Measurements from ENCODE around the gene SETD1A. TPM values are rescaled to one million over a fixed set of nuclear protein-coding genes. Genes with fewer than 3 reads are reported as not detected.

Gene SETD1A
- total and polyA plus RNA-seq, 9 of the 15 experiments (the other 6 are each of a cell fraction or from before 2014, with no cell fraction given), result 0.08 to 36.0 (median 4.2) TPM

DNA sequence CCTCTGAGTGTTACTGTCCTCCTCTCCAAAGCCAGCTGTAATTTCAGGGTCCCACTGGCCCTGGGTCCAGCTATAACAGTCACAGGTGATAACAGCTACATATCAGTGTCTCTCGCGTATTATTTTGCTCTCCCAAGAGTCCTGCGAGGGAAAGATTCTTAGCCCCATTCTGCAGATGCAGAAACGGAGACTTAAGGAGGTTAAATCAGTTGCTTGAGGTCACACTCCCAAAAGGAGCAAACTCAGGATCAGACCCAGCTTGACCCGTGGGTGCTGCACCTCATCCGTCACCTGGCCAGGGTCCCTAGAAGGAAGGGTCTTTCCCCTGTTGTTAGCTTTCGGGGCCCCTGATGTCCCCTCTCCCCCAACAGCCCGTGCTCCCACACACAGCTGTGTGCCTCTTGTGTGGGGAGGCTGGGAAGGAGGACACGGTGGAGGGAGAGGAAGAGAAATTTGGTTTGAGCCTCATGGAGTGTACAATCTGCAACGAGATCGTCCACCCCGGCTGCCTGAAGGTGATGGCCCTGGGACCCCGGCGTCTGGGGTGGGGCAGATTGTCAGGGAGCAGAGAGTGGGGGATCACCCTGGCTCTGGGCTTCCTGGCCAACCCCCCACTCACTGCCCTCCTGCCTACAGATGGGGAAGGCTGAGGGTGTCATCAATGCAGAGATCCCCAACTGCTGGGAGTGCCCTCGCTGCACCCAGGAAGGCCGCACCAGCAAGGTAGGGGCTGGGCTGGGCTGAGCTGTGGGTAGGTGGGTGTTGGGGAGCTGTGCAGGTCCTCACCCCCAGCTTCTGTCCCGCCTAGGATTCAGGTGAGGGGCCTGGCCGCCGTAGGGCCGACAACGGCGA lies 30.4 kb upstream of the SETD1A start:
- CTCF ChIA-PET (ENCODE audit: low intra/inter-chr PET ratio), result no interaction called here
- WGBS (ENCODE audit: insufficient coverage, low coverage, missing lambda C conversion rate), result 76% methylated on average over 14 of the region's 22 CpGs
- H3K27ac ChIP-seq (ENCODE audit: extremely low read depth, low read depth, low read length), result peak overlapping the region; percentile 16; the same call in 2 of the 3 replicates
- H3K27me3 ChIP-seq (ENCODE audit: control insufficient read depth in 2 of 2, insufficient read depth in 2 of 2, low read length in 2 of 2), result no peaks in the 10 kb centered on the region; a peak in 1 of 5 replicates
- peaks cover 3% of the 10 kb centered on the region for H3K9me1 ChIP-seq (ENCODE audit: control insufficient read depth, insufficient read depth, low read length)
- in situ Hi-C loops (cut with MboI), result no loop called here
- H3K4me1 ChIP-seq (replicated peaks in 1 of 2; ENCODE audit: control insufficient read depth in 2 of 2, insufficient read depth in 2 of 2, low read length in 2 of 2), result peaks cover 0 to 49% of the 10 kb centered on the region in 2 experiments; a peak in 3 of 5 replicates
- peak; percentile 69 for TF ChIP-seq ESRRA (IDR thresholded peaks at IDR 0.05; ENCODE audit: borderline replicate concordance, low read depth)
- TF ChIP-seq, protein P1, sequence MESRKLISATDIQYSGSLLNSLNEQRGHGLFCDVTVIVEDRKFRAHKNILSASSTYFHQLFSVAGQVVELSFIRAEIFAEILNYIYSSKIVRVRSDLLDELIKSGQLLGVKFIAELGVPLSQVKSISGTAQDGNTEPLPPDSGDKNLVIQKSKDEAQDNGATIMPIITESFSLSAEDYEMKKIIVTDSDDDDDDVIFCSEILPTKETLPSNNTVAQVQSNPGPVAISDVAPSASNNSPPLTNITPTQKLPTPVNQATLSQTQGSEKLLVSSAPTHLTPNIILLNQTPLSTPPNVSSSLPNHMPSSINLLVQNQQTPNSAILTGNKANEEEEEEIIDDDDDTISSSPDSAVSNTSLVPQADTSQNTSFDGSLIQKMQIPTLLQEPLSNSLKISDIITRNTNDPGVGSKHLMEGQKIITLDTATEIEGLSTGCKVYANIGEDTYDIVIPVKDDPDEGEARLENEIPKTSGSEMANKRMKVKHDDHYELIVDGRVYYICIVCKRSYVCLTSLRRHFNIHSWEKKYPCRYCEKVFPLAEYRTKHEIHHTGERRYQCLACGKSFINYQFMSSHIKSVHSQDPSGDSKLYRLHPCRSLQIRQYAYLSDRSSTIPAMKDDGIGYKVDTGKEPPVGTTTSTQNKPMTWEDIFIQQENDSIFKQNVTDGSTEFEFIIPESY (CRISPR knock-in tag; IDR thresholded peaks at IDR 0.05), result peak; percentile 82; the same call in 1 of the 2 replicates
- TF ChIP-seq, protein P2, sequence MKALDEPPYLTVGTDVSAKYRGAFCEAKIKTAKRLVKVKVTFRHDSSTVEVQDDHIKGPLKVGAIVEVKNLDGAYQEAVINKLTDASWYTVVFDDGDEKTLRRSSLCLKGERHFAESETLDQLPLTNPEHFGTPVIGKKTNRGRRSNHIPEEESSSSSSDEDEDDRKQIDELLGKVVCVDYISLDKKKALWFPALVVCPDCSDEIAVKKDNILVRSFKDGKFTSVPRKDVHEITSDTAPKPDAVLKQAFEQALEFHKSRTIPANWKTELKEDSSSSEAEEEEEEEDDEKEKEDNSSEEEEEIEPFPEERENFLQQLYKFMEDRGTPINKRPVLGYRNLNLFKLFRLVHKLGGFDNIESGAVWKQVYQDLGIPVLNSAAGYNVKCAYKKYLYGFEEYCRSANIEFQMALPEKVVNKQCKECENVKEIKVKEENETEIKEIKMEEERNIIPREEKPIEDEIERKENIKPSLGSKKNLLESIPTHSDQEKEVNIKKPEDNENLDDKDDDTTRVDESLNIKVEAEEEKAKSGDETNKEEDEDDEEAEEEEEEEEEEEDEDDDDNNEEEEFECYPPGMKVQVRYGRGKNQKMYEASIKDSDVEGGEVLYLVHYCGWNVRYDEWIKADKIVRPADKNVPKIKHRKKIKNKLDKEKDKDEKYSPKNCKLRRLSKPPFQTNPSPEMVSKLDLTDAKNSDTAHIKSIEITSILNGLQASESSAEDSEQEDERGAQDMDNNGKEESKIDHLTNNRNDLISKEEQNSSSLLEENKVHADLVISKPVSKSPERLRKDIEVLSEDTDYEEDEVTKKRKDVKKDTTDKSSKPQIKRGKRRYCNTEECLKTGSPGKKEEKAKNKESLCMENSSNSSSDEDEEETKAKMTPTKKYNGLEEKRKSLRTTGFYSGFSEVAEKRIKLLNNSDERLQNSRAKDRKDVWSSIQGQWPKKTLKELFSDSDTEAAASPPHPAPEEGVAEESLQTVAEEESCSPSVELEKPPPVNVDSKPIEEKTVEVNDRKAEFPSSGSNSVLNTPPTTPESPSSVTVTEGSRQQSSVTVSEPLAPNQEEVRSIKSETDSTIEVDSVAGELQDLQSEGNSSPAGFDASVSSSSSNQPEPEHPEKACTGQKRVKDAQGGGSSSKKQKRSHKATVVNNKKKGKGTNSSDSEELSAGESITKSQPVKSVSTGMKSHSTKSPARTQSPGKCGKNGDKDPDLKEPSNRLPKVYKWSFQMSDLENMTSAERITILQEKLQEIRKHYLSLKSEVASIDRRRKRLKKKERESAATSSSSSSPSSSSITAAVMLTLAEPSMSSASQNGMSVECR (CRISPR knock-in tag; IDR thresholded peaks at IDR 0.05), result no peak
- TF ChIP-seq TAF7 (tag; IDR thresholded peaks at IDR 0.05), result no peak
- no peak for TF ChIP-seq ZNF830 (CRISPR knock-in tag; IDR thresholded peaks at IDR 0.05)
- BruUV-seq (replicated peaks), result no TSS peak
- H3K9me3 ChIP-seq (replicated peaks; ENCODE audit: control insufficient read depth, insufficient read depth, low read depth, low read length), result no peaks in the 10 kb centered on the region
- H3K79me2 ChIP-seq (ENCODE audit: control insufficient read depth, insufficient read depth, low read length), result peaks cover 13% of the 10 kb centered on the region
- peak overlapping the region in 1 of 2 experiments; percentile 54; a peak in 2 of 4 replicates for H3K9ac ChIP-seq (ENCODE audit: insufficient read depth in 1 of 2, low read depth in 2 of 2, low read length in 2 of 2)
- H2AFZ ChIP-seq (ENCODE audit: low read depth, low read length), result no peak overlapping the region
- FAIRE-seq (no peak), ATAC-seq (no peak), DNase-seq (ENCODE audit: extremely low read depth in 1 of 4, low spot score in 3 of 4) (no peak)
- POLR2A ChIA-PET, result interaction anchor here (0.6 to 1.3 kb wide), 6 partner anchors 8 to 253 kb away, joined by 3 to 4 read pairs (median 3); partner anchors contain the start of gene FUS
- peaks cover 56% of the 10 kb centered on the region; the same call in 2 of the 3 replicates for H3K36me3 ChIP-seq (ENCODE audit: control insufficient read depth, insufficient read depth, low read length)
- no peak overlapping the region for H3K4me2 ChIP-seq (ENCODE audit: insufficient read depth, low read length)
- no peak overlapping the region for H3K4me3 ChIP-seq
- intact Hi-C loops (cut with micrococcal nuclease), result no loop called here
- H4K20me1 ChIP-seq (replicated peaks; ENCODE audit: control insufficient read depth, insufficient read depth, low read length), result peaks cover 3% of the 10 kb centered on the region; the same call in 1 of the 2 replicates
